Aorta (tissue), 5 donors: ENCODE results near the gene WWOX. TPM values are rescaled to one million over a fixed set of nuclear protein-coding genes. Genes with fewer than 3 reads are reported as not detected.
"Not testable (repeated sequence)": the region's sequence is repeated elsewhere in the genome, so short reads cannot be mapped to it uniquely, and the experiment has no call there.

Experiments
- ATAC-seq: fragments of 200-7000 bp; cut with Tn5 transposase; one replicate; pipeline ENCODE4 v1.9.1; 2022; ENCODE audit warnings: moderate library complexity; ENCODE audit not compliant: low FRiP score
- DNase-seq, 2 donors: peaks; one replicate each; pipeline ENCODE4 v3.0.0-alpha.2; 2020
- H3K27ac ChIP-seq, 2 donors: one replicate each; pipeline ENCODE4 v1.5.1; 2013; ENCODE audit warnings: low read length in 2 of 2, mild to moderate bottlenecking in 2 of 2, moderate library complexity in 2 of 2, control low read depth in 1 of 2, inconsistent platforms in 1 of 2, low read depth in 1 of 2
- H3K27me3 ChIP-seq, 2 donors: one replicate each; pipeline ENCODE4 v1.6.1; 2013; ENCODE audit warnings: control low read depth in 1 of 2, low read length in 1 of 2, mild to moderate bottlenecking in 1 of 2, moderate library complexity in 1 of 2; ENCODE audit not compliant: insufficient read depth in 2 of 2, control insufficient read depth in 1 of 2
- H3K36me3 ChIP-seq, 2 donors: one replicate each; pipeline ENCODE4 v1.6.1; 2013; ENCODE audit warnings: control low read depth in 1 of 2, low read length in 1 of 2, mild to moderate bottlenecking in 1 of 2; ENCODE audit not compliant: insufficient read depth in 2 of 2, control insufficient read depth in 1 of 2
- H3K4me1 ChIP-seq, 2 donors: one replicate each; pipeline ENCODE4 v1.6.1; 2013; ENCODE audit warnings: low read length in 2 of 2, control low read depth in 1 of 2, mild to moderate bottlenecking in 1 of 2, moderate library complexity in 1 of 2; ENCODE audit not compliant: insufficient read depth in 2 of 2, control insufficient read depth in 1 of 2
- H3K4me3 ChIP-seq, 2 donors: one replicate each; pipeline ENCODE4 v1.5.1; 2013; ENCODE audit warnings: low read length in 2 of 2, control low read depth in 1 of 2, mild to moderate bottlenecking in 1 of 2
- H3K9me3 ChIP-seq: one replicate; pipeline ENCODE4 v1.6.1; 2013; ENCODE audit warnings: mild to moderate bottlenecking, low read length; ENCODE audit not compliant: control insufficient read depth
- WGBS, 2 donors: extraction: QIAGEN DNeasy Blood & Tissue Kit; methylation state at CpG; one replicate each; pipeline ENCODE4 v1.1.7; 2013; 5-methylcytosine and 5-hydroxymethylcytosine counted together
- intact Hi-C, 2 donors: fragments of 100-400 bp; cut with DNase I; formaldehyde crosslinking; loops; one replicate each; pipeline versions ENCODE4 v1.14.2 to v1.15.0; 2022
- polyA plus RNA-seq, 2 donors: library from polyadenylated mRNA; stranded (reverse); fragments of 200-250 nt; gene quantifications; one replicate each; pipeline ENCODE4 v1.2.3, GENCODE V29; 2013
- total RNA-seq, 2 donors: library from RNA; stranded (reverse); fragmentation: NEBNext Ultra II Directional; extraction: Animal tissue kit (Norgen Biotek cat#: 25700); gene quantifications; one replicate each; pipeline ENCODE4 v1.2.1, GENCODE V29; 2021
- donor health status: healthy with polysubstance abuse.
- donor health status: Bipolar disorder and iron deficiency.
- donor health status: DM: no; HTN: no; CAD: no.
- donor health status: DM: no; HTN: no; CAD: no.
- donor health status: DM: yes; HTN: yes; CAD: no.

WWOX gene
- total and polyA plus RNA-seq, 4 donors, result 11.2 to 30.9 (median 14.6) TPM

DNA sequence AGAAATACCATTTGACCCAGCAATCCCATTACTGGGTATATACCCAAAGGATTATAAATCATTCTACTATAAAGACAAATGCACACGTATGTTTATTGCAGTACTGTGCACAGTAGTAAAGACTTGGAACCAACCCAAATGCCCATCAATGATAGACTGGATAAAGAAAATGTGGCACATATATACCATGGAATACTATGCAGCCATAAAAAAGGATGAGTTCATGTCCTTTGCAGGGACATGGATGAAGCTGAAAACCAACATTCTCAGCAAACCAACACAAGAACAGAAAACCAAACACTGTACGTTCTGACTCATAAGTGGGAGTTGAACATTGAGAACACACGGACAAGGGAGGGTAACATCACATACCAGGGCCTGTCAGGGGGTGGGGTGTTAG is 1126.5 kb downstream of the WWOX start:
- H3K36me3 ChIP-seq, H3K27me3 ChIP-seq, intact Hi-C loops, H3K27ac ChIP-seq, H3K4me3 ChIP-seq, DNase-seq, ATAC-seq, H3K4me1 ChIP-seq, H3K9me3 ChIP-seq: not testable (repeated sequence)
- 90 to 92% methylated on average over 3 of the region's 3 CpGs for WGBS, 2 donors

DNA sequence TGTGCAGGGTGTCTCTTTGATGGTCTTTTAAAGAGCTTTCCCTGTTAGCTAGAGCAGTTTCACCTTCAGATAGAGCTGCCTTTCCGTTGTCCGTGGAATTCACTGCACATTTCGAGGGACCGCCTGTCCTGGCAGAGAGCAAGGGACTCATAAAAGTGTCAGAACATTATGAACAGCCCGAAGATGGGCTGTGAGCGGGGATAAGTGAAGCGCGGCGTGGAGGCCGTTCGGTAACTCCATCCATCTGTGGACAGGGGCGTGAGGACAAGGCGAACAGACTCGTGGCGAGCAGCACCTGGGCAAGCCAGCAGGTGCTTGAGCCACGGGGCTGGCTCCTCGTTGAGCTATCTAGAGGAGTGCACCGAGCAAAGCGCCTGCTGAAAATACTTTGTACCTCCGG is 1129.9 kb downstream of the WWOX start:
- Histone ChIP-seq H3K4me3 (no peak overlapping the region), H3K27ac (no peak overlapping the region), H3K36me3 (no peaks in the 10 kb centered on the region), H3K9me3 (no peaks in the 10 kb centered on the region), H3K4me1 (no peaks in the 10 kb centered on the region), H3K27me3 (no peaks in the 10 kb centered on the region)
- ATAC-seq (no peak), DNase-seq (no peak)
- intact Hi-C loops, result no loop called here
- 58 to 70% methylated on average over 20 of the region's 20 CpGs for WGBS, 2 donors

DNA sequence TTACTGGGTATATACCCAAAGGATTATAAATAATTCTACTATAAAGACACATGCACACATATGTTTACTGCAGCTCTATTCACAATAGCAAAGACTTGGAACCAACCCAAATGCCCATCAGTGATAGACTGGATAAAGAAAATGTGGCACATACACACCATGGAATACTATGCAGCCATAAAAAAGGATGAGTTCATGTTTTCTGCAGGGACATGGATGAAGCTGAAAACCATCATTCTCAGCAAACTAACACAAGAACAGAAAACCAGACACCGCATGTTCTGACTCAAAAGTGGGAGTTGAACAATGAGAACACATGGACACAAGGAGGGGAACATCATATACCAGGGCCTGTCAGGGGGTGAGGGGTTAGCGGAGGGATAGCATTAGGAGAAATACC is 1146.2 kb downstream of the WWOX start:
- H3K36me3 ChIP-seq, DNase-seq, intact Hi-C loops, H3K9me3 ChIP-seq, H3K4me3 ChIP-seq, ATAC-seq, H3K27me3 ChIP-seq, H3K27ac ChIP-seq, H3K4me1 ChIP-seq: not testable (repeated sequence)
- 96 to 98% methylated on average over 2 of the region's 2 CpGs for WGBS, 2 donors

DNA sequence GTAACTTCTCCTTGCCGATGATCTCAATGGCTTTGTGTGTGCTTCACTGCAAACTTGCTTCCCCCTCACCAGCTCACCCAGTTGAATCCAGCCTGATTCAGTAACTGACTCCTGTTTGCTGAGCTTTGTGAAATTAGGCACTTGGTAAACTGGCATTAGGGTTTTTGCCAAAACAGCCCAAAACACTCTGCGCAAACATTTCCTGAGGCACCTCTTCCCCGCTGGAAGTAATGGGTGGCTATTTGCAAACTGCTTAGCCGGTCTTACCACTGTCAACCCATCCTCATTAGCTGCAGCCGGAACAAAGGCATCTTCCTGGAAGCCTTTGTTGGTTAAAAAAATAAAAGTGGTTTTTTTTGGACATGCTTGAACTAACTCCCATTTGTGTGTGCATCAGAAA is 1147.9 kb downstream of the WWOX start:
- Histone ChIP-seq H3K9me3 (no peaks in the 10 kb centered on the region), H3K4me1 (no peaks in the 10 kb centered on the region), H3K27ac (no peak overlapping the region), H3K27me3 (no peaks in the 10 kb centered on the region), H3K36me3 (no peaks in the 10 kb centered on the region), H3K4me3 (no peak overlapping the region)
- WGBS, 2 donors, result 75 to 77% methylated on average over 5 of the region's 5 CpGs
- intact Hi-C loops, result no loop called here
- no peak for ATAC-seq
- no peak for DNase-seq

DNA sequence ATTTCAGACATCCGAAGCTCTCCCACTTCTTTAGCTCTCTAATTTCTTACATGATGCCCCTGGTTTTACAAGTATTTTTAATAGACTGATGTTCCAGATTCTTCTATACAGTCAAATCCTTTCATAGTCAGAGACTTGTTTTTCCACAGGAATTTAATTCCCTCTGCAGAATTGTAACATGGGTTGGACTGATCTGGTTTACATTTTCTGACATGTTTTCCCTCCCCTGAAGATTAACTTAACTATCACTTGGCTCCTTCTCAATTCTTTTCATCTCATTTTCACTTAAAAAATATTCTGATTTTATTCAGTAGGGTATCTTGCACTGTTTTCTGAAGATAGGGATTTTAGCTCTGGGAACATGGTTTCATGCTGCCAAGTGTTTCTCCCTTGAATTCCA is 1148.9 kb downstream of the WWOX start:
- intact Hi-C loops, result no loop called here
- H3K27ac ChIP-seq, result no peak overlapping the region
- WGBS, 2 donors, result 92% methylated on average over 1 of the region's 1 CpG

DNA sequence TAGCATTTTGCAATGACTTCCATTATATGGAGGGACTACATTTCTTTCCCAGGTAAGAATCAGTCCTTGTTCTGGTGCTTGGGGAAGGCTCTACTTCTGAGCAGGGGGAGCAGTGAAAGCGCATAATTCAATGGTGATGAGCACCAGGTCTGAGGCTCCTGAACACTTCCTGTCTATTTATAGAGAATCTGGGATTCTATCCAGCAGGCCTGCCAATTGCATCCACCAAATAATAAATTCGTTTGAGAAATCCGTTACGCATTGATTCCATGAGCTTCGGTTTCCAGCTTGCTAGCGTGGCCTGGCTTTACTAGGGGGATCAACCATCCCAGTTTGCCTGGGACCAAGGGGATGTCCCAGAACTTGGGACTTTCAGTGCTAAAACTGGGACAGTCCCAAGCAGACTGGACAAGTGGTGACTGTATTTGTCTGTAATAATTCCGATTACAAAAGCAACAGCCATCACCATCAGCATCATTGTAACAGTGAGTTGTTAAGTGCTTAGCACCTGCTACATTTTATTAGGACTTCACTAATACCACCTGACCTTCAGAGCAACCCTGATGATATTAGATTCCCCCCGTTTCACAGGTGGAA is 1151.1 kb downstream of the WWOX start:
- no peak for DNase-seq
- H3K27ac ChIP-seq, result no peak overlapping the region
- no peaks in the 10 kb centered on the region for H3K36me3 ChIP-seq
- no peaks in the 10 kb centered on the region for H3K9me3 ChIP-seq
- no peak for ATAC-seq
- H3K27me3 ChIP-seq, result no peaks in the 10 kb centered on the region
- WGBS, 2 donors, result 89 to 92% methylated on average over 8 of the region's 8 CpGs
- intact Hi-C loops, result no loop called here
- no peaks in the 10 kb centered on the region for H3K4me1 ChIP-seq
- H3K4me3 ChIP-seq, result no peak overlapping the region

More for the DNA sequence above, 1148.9 kb downstream of the WWOX start:
- no peak for ATAC-seq
- H3K36me3 ChIP-seq, result no peaks in the 10 kb centered on the region
- H3K4me3 ChIP-seq, result no peak overlapping the region
- H3K4me1 ChIP-seq, result no peaks in the 10 kb centered on the region
- no peaks in the 10 kb centered on the region for H3K9me3 ChIP-seq
- DNase-seq, result no peak
- H3K27me3 ChIP-seq, result no peaks in the 10 kb centered on the region

DNA sequence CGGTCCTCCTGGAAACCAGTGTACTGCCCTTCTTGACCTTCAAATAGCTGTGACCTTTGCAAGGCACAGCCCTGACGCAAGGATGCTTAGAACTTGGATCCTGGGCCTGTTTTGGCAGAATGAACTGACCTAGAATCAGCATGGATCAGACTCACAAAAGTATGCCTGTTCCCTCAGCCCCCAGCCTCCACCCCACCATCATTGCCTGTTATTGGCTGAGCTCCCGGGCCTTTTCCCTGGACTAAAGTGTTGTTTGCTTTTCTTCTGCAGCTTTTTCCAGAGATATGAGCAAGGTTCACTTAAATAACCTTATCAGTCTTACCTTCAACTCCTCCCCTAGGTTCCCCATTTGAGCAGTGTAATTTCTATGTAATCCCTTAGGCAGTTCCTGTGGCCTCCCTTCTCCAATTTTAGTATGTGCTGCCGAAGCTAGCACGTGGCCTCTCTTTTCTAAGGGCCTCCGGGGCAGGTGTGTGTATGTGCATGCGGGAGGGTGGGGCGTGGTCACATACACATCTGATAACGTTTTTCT is 1153.7 kb downstream of the WWOX start:
- Histone ChIP-seq H3K9me3 (no peaks in the 10 kb centered on the region), H3K27ac (no peak overlapping the region), H3K4me1 (no peaks in the 10 kb centered on the region), H3K36me3 (no peaks in the 10 kb centered on the region), H3K27me3 (no peaks in the 10 kb centered on the region), H3K4me3 (no peak overlapping the region)
- no peak for ATAC-seq
- intact Hi-C loops, result no loop called here
- WGBS, 2 donors, result 40% methylated on average over 9 of the region's 9 CpGs
- no peak for DNase-seq

DNA sequence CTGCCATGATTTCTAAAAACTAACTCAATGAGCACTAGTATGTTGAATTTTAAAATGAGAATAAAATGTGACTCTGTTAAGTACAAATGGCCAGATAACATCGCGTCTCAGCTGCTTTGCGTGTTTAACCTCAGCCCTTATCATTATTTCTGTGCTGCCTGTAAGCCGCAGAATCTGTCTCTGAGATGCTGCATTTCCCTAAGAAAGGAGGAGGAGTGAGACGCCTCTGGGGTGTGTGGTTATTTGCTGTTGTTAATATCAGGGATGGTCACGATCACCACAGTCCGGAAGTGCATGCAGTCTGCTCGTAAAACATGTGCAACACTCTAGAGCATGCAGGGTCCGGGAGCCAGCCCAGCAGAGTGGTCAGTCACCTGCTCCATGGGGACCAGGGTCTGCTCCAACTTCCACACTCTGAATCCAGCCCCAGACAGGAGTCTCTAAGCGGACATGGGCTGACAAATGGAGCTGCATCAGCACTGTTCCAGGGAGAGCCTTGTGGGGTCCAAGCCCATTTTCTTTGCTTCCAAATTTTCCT is 1158.6 kb downstream of the WWOX start:
- no peaks in the 10 kb centered on the region for H3K4me1 ChIP-seq
- no peaks in the 10 kb centered on the region for H3K27me3 ChIP-seq
- no peaks in the 10 kb centered on the region for H3K9me3 ChIP-seq
- no peak for DNase-seq
- 43 to 60% methylated on average over 10 of the region's 10 CpGs for WGBS, 2 donors
- H3K27ac ChIP-seq, result no peak overlapping the region
- no peak overlapping the region for H3K4me3 ChIP-seq
- ATAC-seq, result no peak
- intact Hi-C loops, result no loop called here
- H3K36me3 ChIP-seq, result no peaks in the 10 kb centered on the region

DNA sequence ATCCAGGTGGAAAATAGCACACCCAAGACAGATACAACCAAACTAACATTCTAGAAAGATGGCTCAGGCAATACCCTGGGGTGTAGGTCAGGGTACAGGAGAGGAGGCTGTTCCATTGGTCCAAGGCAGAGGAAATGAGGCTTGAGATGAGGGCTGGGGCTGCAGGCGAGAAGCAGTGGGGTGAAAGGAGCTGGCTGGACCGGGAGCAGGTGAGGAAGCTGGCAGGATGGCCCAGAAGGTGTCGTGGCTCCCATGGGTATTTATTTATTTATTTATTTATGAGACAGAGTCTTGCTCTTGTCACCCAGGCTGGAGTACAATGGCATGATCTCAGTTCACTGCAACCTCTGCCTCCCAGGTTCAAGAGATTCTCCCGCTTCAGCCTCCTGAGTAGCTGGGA is 1161.4 kb downstream of the WWOX start:
- H3K27ac ChIP-seq, DNase-seq, H3K4me1 ChIP-seq, H3K27me3 ChIP-seq, ATAC-seq, H3K9me3 ChIP-seq, H3K36me3 ChIP-seq, H3K4me3 ChIP-seq, intact Hi-C loops: not testable (repeated sequence)
- 94 to 96% methylated on average over 4 of the region's 4 CpGs for WGBS, 2 donors
